ENCODE data around the gene PTRH1.
"Not testable (repeated sequence)": the region's sequence is repeated elsewhere in the genome, so short reads cannot be mapped to it uniquely, and the experiment has no call there.

The PTRH1 gene

GRCh38 chr9:127715470-127716337 lies at the start of gene PTRH1, which contains the start of gene TTC16:
Gene PTRH1, minus strand, starts transcription at chr9:127715663. Its CDS starts 24 bp downstream, at chr9:127715639.
Gene TTC16, plus strand, starts transcription at chr9:127716079. Its CDS starts 67 bp downstream, at chr9:127716146.
- DNase-seq (ENCODE audit: low read depth in 2 of 2), result peak; percentile 93 to 94

- DNase-seq (ENCODE audit: low read depth in 2 of 2), result no peak
These were observed 48.5 kb upstream of the PTRH1 start for GRCh38 chr9:127763918-127764384.

DNA sequence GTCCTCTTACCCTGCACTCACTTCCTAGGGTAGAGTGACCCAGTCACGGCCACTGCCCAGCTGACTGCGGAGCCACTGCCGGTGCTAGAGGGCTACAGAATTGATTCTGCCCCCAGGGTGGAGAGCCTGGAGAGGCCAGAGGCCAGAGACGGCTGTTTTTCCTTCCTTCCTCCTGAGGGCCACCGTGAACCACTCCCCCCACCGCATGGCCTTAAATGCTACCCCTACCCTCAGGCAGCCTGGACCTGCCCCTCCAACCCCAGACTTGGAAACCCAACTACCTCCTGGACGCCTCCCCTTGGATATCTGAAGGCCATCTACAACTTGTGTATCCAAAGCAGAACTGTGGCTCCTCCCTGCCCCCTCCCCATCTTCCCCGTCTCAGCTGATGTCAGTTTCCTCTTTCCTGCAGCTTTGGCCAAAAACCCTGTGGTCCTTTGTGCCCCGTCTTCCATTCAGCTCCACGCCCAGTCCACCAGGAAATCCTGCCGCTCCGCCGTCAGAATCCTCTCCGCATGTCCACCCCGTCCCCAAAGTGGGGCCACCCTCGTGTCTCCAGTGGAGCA lies 46.7 kb upstream of the PTRH1 start:
- no peak for DNase-seq (ENCODE audit: low read depth in 2 of 2)

- no peak for DNase-seq (ENCODE audit: low read depth in 2 of 2)
These were observed 46.1 kb upstream of the PTRH1 start for GRCh38 chr9:127761491-127761956.

DNA sequence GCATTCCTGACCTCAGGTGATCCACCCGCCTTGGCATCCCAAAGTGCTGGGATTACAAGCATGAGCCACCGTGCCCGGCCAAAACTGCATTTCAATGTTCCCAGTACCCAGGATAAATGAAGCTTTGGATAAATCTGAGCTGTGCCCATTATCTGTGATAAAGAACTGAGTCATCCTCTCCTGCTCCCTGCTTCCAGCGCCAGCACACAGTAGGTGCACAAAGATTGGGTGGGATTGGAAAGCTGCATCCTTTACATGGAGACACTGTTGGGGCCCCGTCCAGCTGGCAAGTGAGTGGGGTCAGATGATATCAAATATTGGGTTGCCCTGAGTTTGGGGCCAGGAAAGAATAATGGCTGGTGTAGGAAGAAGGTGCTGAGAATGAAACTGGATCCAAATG lies 45.6 kb upstream of the PTRH1 start:
- no peak for DNase-seq (ENCODE audit: low read depth in 2 of 2)

GRCh38 chr9:127758843-127759242 lies 43.4 kb upstream of the PTRH1 start:
- no peak for DNase-seq (ENCODE audit: low read depth in 2 of 2)

GRCh38 chr9:127756776-127757175 lies 41.3 kb upstream of the PTRH1 start:
- DNase-seq (ENCODE audit: low read depth in 2 of 2), result not testable (repeated sequence)

DNA sequence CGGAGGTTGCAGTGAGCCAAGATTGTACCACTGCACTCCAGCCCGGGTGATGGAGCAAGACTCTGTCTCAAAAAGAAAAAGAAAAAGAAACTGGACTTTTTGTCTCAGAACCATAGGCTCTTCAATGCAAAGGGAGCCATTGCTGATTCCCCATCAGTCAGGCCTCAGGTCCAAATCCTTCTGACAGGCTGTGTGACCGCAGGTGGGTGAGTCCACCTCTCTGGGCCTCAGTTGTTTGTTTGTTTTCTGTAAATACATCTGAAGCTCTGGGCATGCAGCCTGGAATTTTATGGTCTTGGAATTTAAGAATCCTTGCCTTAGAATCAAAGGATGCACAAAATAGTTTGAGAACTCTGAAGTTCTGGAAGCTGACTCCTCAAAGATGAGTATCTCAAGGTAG lies 40.8 kb upstream of the PTRH1 start:
- DNase-seq (ENCODE audit: low read depth in 2 of 2), result no peak

GRCh38 chr9:127755061-127756060 lies 39.9 kb upstream of the PTRH1 start:
- DNase-seq (ENCODE audit: low read depth in 2 of 2), result no peak

GRCh38 chr9:127754099-127755060 lies 38.9 kb upstream of the PTRH1 start:
- DNase-seq (ENCODE audit: low read depth in 2 of 2), result no peak

DNA sequence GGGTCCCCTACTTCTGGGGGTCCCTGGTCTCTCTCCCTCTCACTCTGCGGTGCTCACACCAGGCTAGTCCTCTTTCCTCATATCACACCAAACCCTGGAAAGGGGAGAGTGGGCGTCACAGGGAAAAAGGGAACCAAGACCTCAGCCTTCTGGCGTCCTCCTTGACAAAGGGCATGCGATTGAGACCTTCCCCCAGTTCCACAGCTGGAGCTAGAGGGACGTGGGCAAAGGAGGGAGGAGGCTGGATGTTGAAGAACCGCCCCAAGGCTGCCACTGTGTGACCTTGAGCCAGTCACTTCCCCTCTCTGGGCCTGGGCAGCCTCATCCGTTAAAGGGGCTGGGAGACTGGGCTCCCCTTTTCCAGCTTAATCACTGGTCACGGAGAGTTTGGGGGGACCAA lies 38.2 kb upstream of the PTRH1 start:
- DNase-seq (ENCODE audit: low read depth in 2 of 2), result no peak

- DNase-seq (ENCODE audit: low read depth in 2 of 2), result no peak
These were observed 37.7 kb upstream of the PTRH1 start for GRCh38 chr9:127753148-127753547.

DNA sequence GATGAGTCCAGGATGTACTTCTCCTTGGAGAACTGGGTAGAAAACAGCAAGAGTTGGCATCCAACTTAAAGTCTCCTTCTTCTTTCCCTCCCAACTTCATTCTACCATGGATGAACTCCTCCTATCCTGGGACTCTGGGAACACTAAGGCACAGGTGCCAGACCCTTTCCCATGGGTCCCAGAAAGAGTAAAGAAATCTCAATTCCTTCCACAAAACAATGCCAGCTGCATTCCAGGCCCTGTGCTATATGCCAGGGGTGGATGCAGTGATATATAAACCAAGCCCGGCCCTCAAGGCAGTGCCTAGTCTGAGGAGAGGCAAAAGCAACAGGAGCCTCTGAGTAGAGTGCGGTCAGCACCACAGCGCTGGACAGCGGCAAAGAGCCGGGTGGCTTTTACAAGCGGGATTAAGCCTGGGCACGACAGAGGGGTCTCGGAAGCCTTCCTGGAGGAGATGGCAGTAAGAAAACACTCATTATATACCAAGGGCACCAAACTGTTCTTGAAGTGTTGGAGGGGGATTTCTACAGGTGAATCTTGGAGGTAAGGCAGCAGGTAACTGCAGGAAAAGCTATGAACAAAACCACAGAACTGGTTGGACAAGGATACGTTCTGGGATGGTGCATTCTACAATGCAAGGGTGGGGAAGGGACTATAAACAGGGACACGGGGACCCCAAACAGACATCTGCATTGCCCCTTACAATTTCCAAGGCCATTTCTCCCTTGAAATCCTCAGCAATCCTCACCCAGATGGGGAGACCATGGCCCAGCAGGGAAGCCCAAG lies 36.0 kb upstream of the PTRH1 start:
- DNase-seq (ENCODE audit: low read depth in 2 of 2), result no peak

GRCh38 chr9:127749090-127749787 lies 33.8 kb upstream of the PTRH1 start:
- no peak for DNase-seq (ENCODE audit: low read depth in 2 of 2)

- no peak for DNase-seq (ENCODE audit: low read depth in 2 of 2)
These were observed 31.6 kb upstream of the PTRH1 start for GRCh38 chr9:127746959-127747569.

- no peak for DNase-seq (ENCODE audit: low read depth in 2 of 2)
These were observed 29.1 kb upstream of the PTRH1 start for GRCh38 chr9:127744398-127745110.

DNA sequence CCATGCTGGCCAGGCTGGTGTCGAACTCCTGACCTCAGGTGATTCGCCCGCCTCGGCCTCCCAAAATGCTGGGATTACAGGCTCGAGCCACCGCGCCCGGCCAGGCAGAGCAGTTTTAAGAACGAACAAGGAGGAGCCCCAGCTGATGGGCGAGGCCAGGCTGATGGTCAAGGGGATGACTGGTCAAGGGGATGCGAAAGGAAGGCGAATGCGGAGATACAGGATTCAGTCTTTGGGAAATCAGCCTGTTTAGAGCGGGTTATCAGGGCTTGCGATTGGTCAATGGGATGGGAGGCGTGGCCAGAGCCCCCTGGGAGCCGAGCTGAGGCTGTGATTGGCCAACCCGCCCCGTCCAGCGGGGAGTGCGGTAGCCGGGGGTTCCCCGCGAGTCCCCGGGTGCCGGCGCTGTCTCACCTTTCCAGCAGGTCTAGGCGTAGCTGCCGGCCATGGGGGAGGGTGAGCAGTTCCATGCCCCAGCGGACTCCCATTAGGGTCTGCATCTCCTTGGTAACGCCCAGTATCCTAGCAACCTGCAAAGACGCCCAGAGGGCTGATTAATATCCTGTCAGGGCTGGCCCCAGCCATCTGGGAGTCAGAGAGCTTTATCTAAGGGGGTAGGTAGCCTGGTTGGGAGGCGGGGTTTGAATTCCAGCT lies 27.1 kb upstream of the PTRH1 start:
- DNase-seq (ENCODE audit: low read depth in 2 of 2), result no peak

Data from activated CD8-positive, alpha-beta memory T cell treated with anti-CD3 and anti-CD28 coated beads for 4 hours (primary cell).